Temporal lobe (tissue), 1 donor: ENCODE data around the gene PKM. TPM values are rescaled to one million over a fixed set of nuclear protein-coding genes. Genes with fewer than 3 reads are reported as not detected.

ENCODE experiments used
- total RNA-seq: library from RNA; depleted of rRNA; stranded (reverse); fragments of >200 nt; gene quantifications from one replicate; pipeline ENCODE4 v1.2.3, GENCODE V29; 2014

Gene PKM
- total RNA-seq, 1 donor from 2014 or later: 253 TPM

Other genes starting within 250 kb of the PKM start
- gene MYO9A, start 113.0 kb downstream of the PKM start, total RNA-seq: 103 TPM
- 3.4 TPM for gene SENP8, start 112.8 kb downstream of the PKM start, total RNA-seq
- gene GRAMD2A, start 33.4 kb downstream of the PKM start, total RNA-seq: 0.49 TPM
- gene PARP6, start 41.4 kb upstream of the PKM start, total RNA-seq: 60.2 TPM
- 10.3 TPM for gene CELF6, start 89.0 kb upstream of the PKM start, total RNA-seq
- 23.8 TPM for gene HEXA, start 144.8 kb upstream of the PKM start, total RNA-seq
- gene TMEM202, start 167.1 kb upstream of the PKM start, total RNA-seq: not detected
- 35.2 TPM for gene ARIH1, start 243.1 kb upstream of the PKM start, total RNA-seq